Mucosa of stomach (tissue), 1 donor: Measurements from ENCODE around the gene ESPNL.

Experiments
- H3K27me3 ChIP-seq: one replicate; pipeline ENCODE4 v1.7.0; 2013; ENCODE audit warnings: mild to moderate bottlenecking, low read length; ENCODE audit not compliant: control insufficient read depth, insufficient read depth
- H3K36me3 ChIP-seq: one replicate; pipeline ENCODE4 v1.7.0; 2013; ENCODE audit warnings: low read length; ENCODE audit not compliant: control insufficient read depth, insufficient read depth
- H3K4me1 ChIP-seq: one replicate; pipeline ENCODE4 v1.7.0; 2013; ENCODE audit warnings: mild to moderate bottlenecking, low read length; ENCODE audit not compliant: control insufficient read depth, insufficient read depth
- H3K4me3 ChIP-seq: one replicate; pipeline ENCODE4 v1.7.0; 2013; ENCODE audit warnings: low read length
- H3K9ac ChIP-seq: one replicate; pipeline ENCODE4 v1.7.0; 2013; ENCODE audit warnings: mild to moderate bottlenecking, low read length, moderate library complexity
- H3K9me3 ChIP-seq: one replicate; pipeline ENCODE4 v1.7.0; 2013; ENCODE audit warnings: mild to moderate bottlenecking, low read length, moderate library complexity; ENCODE audit not compliant: control insufficient read depth
- donor health status: Pancreatic carcinoma.

Gene ESPNL

DNA sequence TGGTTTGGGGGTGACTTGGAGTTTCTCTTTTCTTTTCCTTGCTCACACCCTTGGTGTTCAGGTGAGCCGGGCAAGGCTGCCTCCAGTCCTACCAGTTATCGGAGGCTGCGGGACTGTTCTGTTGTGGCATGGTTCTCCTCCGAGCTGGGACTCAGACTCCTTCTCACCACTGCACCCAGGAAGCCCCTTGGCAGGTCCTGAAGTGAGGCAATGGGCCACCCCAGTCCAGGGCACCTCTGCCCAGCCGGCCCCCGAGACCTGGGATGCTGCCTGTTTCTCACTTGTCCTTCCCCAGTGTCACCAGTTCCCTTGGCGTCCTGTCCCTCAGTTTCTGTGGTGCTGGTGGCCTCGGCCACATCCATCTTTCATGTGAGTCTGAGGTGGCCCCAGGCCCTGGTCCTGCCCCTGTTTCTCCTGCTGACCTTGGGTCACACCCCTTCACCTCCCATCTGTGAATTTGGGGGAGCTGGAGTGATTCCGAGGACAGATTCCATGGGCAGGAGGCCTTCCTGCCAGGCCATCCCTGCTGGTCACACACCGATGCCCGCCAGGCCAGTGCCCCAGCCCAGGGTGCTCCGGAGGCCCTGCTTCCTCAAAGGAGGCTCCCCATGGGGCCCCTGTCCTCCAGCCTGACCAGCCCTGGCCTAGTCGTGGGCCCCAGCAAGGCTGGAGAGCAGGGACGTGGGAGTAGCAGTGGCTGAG lies 31.8 kb downstream of the ESPNL start:
- Histone ChIP-seq H3K9me3 (no peaks in the 10 kb centered on the region), H3K27me3 (no peaks in the 10 kb centered on the region), H3K9ac (no peak overlapping the region), H3K36me3 (no peaks in the 10 kb centered on the region), H3K4me3 (no peak overlapping the region), H3K4me1 (peaks cover 5% of the 10 kb centered on the region)

- H3K9ac ChIP-seq, result no peak overlapping the region
- no peaks in the 10 kb centered on the region for H3K36me3 ChIP-seq
- H3K4me1 ChIP-seq, result peaks cover under 1% of the 10 kb centered on the region
- no peaks in the 10 kb centered on the region for H3K9me3 ChIP-seq
- H3K27me3 ChIP-seq, result no peaks in the 10 kb centered on the region
- no peak overlapping the region for H3K4me3 ChIP-seq
Observed at GRCh38 chr2:238132463-238133450, 32.6 kb downstream of the ESPNL start.

- Histone ChIP-seq H3K9me3 (no peaks in the 10 kb centered on the region), H3K4me3 (no peak overlapping the region), H3K36me3 (no peaks in the 10 kb centered on the region), H3K4me1 (peaks cover 11% of the 10 kb centered on the region), H3K27me3 (no peaks in the 10 kb centered on the region), H3K9ac (no peak overlapping the region)
Observed at GRCh38 chr2:238133499-238134392, 33.6 kb downstream of the ESPNL start.

- H3K27me3 ChIP-seq, result no peaks in the 10 kb centered on the region
- H3K4me1 ChIP-seq, result peaks cover 12% of the 10 kb centered on the region
- H3K4me3 ChIP-seq, result no peak overlapping the region
- H3K9ac ChIP-seq, result no peak overlapping the region
- H3K9me3 ChIP-seq, result no peaks in the 10 kb centered on the region
- no peaks in the 10 kb centered on the region for H3K36me3 ChIP-seq
Observed at GRCh38 chr2:238134393-238134785, 34.2 kb downstream of the ESPNL start.

- H3K36me3 ChIP-seq, result no peaks in the 10 kb centered on the region
- no peak overlapping the region for H3K4me3 ChIP-seq
- H3K4me1 ChIP-seq, result peaks cover 12% of the 10 kb centered on the region
- H3K9me3 ChIP-seq, result no peaks in the 10 kb centered on the region
- H3K27me3 ChIP-seq, result no peaks in the 10 kb centered on the region
- no peak overlapping the region for H3K9ac ChIP-seq
Observed at GRCh38 chr2:238135601-238136150, 35.5 kb downstream of the ESPNL start.

- no peak overlapping the region for H3K4me3 ChIP-seq
- no peaks in the 10 kb centered on the region for H3K27me3 ChIP-seq
- H3K9ac ChIP-seq, result no peak overlapping the region
- H3K4me1 ChIP-seq, result peaks cover 22% of the 10 kb centered on the region
- H3K9me3 ChIP-seq, result no peaks in the 10 kb centered on the region
- H3K36me3 ChIP-seq, result no peaks in the 10 kb centered on the region
Observed at GRCh38 chr2:238136820-238137537, 36.8 kb downstream of the ESPNL start.

- H3K36me3 ChIP-seq, result no peaks in the 10 kb centered on the region
- no peak overlapping the region for H3K4me3 ChIP-seq
- H3K9me3 ChIP-seq, result no peaks in the 10 kb centered on the region
- H3K9ac ChIP-seq, result no peak overlapping the region
- H3K27me3 ChIP-seq, result no peaks in the 10 kb centered on the region
- peaks cover 32% of the 10 kb centered on the region for H3K4me1 ChIP-seq
Observed at GRCh38 chr2:238137885-238138284, 37.7 kb downstream of the ESPNL start.

DNA sequence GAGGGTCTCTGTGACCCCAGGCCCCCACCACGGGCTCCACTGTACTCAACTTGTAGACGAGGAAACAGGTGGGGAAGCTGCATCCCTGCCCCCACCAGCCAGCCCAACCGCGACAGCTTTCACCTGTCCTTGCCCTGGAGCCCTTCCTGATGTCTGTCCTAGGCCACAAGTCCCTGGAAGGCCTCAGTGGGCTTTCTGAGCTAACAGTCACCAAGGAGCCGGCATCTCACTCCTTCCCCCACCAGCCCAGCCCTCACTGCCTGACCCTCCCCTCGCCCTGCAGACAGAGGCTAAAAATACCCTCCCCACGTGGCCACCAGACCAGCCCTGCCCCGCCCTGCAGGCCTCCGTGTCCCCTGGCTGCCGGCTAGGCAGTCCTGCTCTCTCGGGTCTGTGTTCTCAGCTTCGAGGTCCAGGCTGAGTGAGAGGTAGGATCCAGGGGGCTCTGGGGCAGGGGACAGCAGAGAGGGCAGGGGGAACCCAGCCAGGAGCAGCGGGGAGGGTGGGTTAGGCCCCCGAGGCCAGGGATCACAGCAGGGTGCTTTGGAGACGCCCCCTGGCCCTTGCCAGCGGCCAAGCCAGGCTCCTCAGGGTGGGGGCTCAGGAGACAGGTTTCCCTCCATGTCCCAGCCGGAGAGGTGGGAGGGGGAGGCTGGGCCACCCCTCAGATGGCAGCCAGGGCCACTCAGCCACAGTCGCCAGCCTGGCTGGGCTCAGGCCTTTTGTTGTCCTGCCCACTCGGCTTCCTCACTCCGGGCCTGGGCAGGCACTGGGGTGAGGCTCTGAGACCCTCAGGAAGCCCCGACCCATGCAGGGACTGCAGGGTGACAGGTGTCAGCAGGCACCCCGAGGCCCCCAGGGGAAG lies 38.4 kb downstream of the ESPNL start, which contains the start of gene KLHL30:
Gene KLHL30 (plus strand): TSS at position 338 of the 865 bp plus-strand sequence. CDS start 2,087 bp downstream, outside the sequence.
- H3K36me3 ChIP-seq, result no peaks in the 10 kb centered on the region
- no peak within 1 kb of the TSS for H3K4me3 ChIP-seq
- H3K4me1 ChIP-seq, result peaks cover 38% of the 10 kb centered on the region
- H3K9ac ChIP-seq, result no peak within 1 kb of the TSS
- H3K27me3 ChIP-seq, result no peaks in the 10 kb centered on the region
- H3K9me3 ChIP-seq, result no peaks in the 10 kb centered on the region

DNA sequence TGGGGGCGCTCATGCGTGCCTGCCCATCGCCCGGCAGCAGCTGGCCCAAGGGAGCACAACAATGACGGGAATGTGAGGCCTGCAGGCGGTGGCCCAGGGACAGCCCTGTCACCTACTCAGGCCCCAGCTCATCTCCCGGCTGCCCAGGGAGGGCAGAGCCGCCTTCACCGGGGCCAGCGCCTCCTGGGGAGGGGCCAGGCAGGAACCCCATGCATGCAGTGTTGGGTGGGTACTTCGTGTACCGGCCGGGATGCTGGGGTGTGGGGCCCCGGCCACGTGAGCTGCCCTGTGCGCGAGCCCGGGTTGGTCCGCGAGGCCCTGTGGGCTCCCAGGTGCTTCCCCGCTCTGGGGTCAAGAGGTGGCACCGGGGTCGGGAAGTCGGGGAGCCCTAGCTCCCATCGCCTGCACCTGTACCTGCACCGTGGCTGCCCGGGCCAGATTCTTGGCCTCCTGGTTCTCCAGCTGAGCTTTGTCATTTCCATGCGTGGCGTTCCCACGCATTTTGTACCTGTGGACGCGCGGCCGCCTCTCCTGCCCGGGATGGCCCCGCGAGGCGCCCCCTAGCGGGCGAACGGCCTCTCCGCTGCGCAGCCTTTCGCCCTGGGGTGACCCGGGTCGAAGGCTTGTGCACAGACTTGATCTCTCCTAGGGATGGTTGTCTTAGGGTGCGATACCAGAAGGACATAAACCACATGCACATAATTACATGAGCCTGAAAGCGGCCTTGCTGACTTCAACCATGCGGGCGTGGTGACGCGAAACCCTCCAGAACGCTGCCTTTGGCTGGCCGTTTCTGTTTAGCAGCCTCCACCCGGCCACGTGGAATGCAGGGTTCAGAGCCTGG lies 39.3 kb downstream of the ESPNL start:
- Histone ChIP-seq H3K9me3 (no peaks in the 10 kb centered on the region), H3K4me1 (peaks cover 44% of the 10 kb centered on the region), H3K4me3 (no peak overlapping the region), H3K36me3 (no peaks in the 10 kb centered on the region), H3K27me3 (no peaks in the 10 kb centered on the region), H3K9ac (no peak overlapping the region)

DNA sequence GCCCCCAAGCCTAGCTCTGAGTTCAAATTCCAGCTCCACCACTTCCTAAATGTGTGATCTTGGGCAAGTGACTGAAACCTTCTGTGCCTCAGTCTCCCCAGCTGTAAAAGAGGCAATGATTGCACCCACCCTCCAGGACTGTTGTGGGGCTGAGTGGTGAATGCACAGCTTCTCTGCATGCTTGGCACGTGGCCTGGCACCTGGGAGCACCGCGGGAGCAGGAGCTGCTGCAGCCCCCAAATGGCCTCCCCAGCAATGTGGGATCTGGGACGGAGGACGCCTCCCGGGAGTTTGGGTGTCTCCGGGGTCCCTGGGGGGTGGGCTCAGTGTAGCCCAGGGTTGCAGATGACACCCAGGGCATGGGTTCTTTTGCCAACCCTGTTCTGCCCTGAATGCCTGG lies 39.9 kb downstream of the ESPNL start:
- Histone ChIP-seq H3K27me3 (no peaks in the 10 kb centered on the region), H3K9me3 (no peaks in the 10 kb centered on the region), H3K4me1 (peaks cover 44% of the 10 kb centered on the region), H3K36me3 (no peaks in the 10 kb centered on the region), H3K9ac (no peak overlapping the region), H3K4me3 (no peak overlapping the region)
